Naive B cell (primary cell): ENCODE data around the gene TMEM150A. TPM values are rescaled to one million over a fixed set of nuclear protein-coding genes. Genes with fewer than 3 reads are reported as not detected.
"Not testable (repeated sequence)": the region's sequence is repeated elsewhere in the genome, so short reads cannot be mapped to it uniquely, and the experiment has no call there.

ENCODE experiments used
- ATAC-seq, 2 donors: fragments of 150-1000 bp; cut with Tn5 transposase; 2 replicates each; pipeline ENCODE4 v1.10.0; 2021; ENCODE audit warnings: low read depth in 2 of 2, mild to moderate bottlenecking in 2 of 2, moderate library complexity in 2 of 2
- DNase-seq: peaks from one replicate; pipeline ENCODE4 v3.0.0; 2022
- H3K27ac Mint-ChIP-seq, 6 donors: one replicate each; pipeline ENCODE4 v1.8.0; 2020 to 2022; ENCODE audit warnings: mild to moderate bottlenecking in 6 of 6, mixed read lengths in 6 of 6, moderate library complexity in 5 of 6, inconsistent platforms in 2 of 6
- H3K27me3 Mint-ChIP-seq, 3 donors: one replicate each; pipeline ENCODE4 v1.8.0; 2021 to 2022; ENCODE audit warnings: mixed read lengths in 3 of 3, mild to moderate bottlenecking in 1 of 3
- H3K36me3 Mint-ChIP-seq, 2 donors: one replicate each; pipeline ENCODE4 v1.8.0; 2020 to 2022; ENCODE audit warnings: mixed read lengths in 2 of 2, inconsistent platforms in 1 of 2, mild to moderate bottlenecking in 1 of 2
- H3K4me1 Mint-ChIP-seq, 3 donors: one replicate each; pipeline ENCODE4 v1.8.0; 2020 to 2022; ENCODE audit warnings: mixed read lengths in 3 of 3, inconsistent platforms in 1 of 3, mild to moderate bottlenecking in 1 of 3, moderate library complexity in 1 of 3
- H3K4me3 Mint-ChIP-seq, 8 donors: one replicate each; pipeline ENCODE4 v1.8.0; 2020 to 2022; ENCODE audit warnings: mild to moderate bottlenecking in 8 of 8, mixed read lengths in 8 of 8, moderate library complexity in 8 of 8, inconsistent platforms in 2 of 8
- H3K9me3 Mint-ChIP-seq, 7 donors: one replicate each; pipeline ENCODE4 v1.8.0; 2020 to 2022; ENCODE audit warnings: mixed read lengths in 7 of 7, mild to moderate bottlenecking in 5 of 7, inconsistent platforms in 2 of 7, moderate library complexity in 1 of 7
- polyA plus RNA-seq, 6 donors: library from polyadenylated mRNA; unstranded; fragments of 300-500 nt; fragmentation: Illumina TruSeq; gene quantifications; one replicate each; pipeline ENCODE4 v1.2.3, GENCODE V29; 2021; ENCODE audit warnings: low read depth in 6 of 6

TMEM150A gene
- polyA plus RNA-seq, 6 donors from 2014 or later = 11.8 to 25.0 (median 14.5) TPM

DNA sequence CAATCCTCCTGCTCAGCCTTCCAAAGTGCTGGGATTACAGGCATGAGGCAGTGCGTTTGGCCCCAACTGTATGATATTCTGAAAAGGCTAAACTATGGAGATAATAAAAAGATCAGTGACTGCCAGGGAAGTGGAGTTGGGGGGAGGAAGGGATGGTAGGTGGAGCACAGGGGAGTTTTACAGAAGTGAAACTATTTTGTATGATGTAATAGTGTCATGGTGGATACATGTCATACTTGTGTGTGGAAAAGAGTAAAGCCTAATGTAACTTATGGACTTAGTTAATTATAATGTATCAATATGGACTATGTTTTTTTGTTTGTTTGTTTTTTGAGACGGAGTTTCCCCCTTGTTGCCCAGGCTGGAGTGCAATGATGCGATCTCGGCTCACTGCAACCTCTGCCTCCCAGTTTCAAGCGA lies 38.3 kb downstream of the TMEM150A start:
- no peaks in the 10 kb centered on the region for H3K9me3 Mint-ChIP-seq
- peak overlapping the region in 6 of 8 donors; percentile 2 to 68 (median 30) for H3K4me3 Mint-ChIP-seq
- H3K4me1 Mint-ChIP-seq = peaks cover 16 to 44% (median 40%) of the 10 kb centered on the region in 3 donors
- no peaks in the 10 kb centered on the region for H3K27me3 Mint-ChIP-seq
- peak overlapping the region; percentile 6 to 85 (median 56) for H3K27ac Mint-ChIP-seq
- no peaks in the 10 kb centered on the region for H3K36me3 Mint-ChIP-seq
- peak; percentile 58 to 59 for ATAC-seq
- peak; percentile 62 for DNase-seq

DNA sequence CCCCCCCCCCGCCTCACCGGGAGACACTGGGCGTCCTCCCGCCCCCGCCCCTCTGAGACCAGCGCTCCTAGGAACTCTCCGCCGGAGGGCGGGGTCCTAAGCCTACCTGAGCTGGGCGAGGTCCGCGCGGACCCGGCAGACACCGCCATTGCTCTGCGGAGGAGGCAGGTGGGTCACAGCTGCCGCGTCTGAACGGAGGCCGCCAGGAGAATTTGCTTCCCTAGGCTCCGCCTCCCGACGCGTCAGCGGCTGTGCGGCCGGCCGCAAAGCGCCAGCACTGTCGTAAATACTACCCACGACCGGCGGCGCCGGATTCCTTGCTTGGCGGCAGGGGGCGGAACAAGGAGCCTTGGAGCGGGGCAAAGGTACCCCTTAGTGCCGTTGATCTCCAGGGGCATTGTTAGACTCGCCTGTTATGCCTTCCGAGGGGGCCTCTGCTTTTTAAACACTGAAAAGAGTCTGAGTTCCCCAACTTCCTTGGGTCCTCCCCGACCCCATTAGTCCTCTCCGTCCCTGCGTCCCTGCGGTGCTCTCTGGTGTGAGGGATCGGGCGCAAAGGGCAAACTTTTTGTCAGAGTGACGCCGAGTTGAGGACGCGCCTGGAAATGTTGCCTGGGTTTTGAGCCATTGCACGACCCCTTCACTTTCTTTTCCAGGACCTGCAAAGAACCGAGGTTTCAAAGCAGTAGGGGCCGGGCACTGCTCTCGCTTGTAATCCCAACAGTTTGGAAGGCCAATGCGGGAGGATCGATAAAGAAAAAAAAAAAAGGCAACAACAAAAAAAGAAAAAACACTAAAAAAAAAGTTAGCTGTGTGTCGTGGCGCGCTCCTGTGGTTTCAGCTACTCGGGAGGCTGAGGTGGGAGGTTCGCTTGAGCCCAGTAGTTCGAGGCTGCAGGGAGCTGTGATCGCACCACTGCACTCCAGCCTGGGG lies 41.0 kb downstream of the TMEM150A start, which contains the start of gene GGCX:
Gene GGCX (minus strand): TSS at position 214 of the 933 bp plus-strand sequence. CDS start 65 bp downstream, at position 149.
- H3K9me3 Mint-ChIP-seq = no peaks in the 10 kb centered on the region
- ATAC-seq = peak; percentile 90
- peak; percentile 88 for DNase-seq
- H3K27me3 Mint-ChIP-seq = no peaks in the 10 kb centered on the region
- H3K27ac Mint-ChIP-seq = peak within 1 kb of the TSS; percentile 92 to 98 (median 97)
- peaks cover 0 to under 1% of the 10 kb centered on the region in 2 donors for H3K36me3 Mint-ChIP-seq
- peak within 1 kb of the TSS; percentile 90 to 99 (median 98) for H3K4me3 Mint-ChIP-seq
- peaks cover 18 to 44% (median 40%) of the 10 kb centered on the region in 3 donors for H3K4me1 Mint-ChIP-seq

DNA sequence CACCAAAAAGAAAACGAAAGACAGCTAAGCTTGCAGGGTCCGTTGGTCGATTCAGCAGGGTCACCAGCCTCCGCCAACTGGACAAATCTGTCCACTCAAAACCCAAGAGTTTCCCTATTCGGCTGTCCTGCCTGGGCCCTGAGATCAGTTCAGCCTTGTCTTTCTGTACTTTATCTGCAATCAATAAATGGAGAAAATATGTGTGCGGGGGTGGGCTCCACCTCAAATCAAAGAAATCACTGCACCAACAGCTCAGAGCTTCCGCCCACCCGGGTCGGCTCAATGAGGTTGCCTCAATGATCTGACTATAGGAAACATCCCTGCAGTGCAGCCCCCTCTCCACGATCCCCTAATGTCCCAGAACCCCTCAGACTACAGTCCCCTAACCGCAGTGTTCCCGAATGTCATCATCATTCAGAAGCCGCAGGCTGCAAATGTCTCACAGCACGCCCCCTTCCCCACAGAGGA lies 41.7 kb downstream of the TMEM150A start:
- H3K4me1 Mint-ChIP-seq = peaks cover 18 to 44% (median 40%) of the 10 kb centered on the region in 3 donors
- H3K27ac Mint-ChIP-seq = peak overlapping the region; percentile 92 to 98 (median 97)
- peaks cover 0 to 5% of the 10 kb centered on the region in 2 donors for H3K36me3 Mint-ChIP-seq
- no peak for DNase-seq
- no peak for ATAC-seq
- no peaks in the 10 kb centered on the region for H3K27me3 Mint-ChIP-seq
- H3K4me3 Mint-ChIP-seq = peak overlapping the region; percentile 90 to 99 (median 98)
- H3K9me3 Mint-ChIP-seq = no peaks in the 10 kb centered on the region

DNA sequence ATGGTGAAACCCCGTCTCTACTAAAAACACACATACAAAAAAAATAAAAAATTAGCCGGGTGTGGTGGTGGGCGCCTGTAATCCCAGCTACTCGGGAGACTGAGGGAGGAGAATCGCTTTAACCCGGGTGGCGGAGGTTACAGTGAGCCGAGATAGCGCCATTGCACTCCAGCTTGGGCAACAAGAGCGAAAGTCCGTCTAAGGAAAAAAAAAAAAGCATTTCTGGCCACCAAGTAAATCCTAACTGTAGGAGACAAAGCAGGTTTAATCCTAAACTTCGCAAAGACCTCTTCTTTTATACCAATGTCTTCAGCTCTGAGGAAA lies 42.1 kb downstream of the TMEM150A start:
- H3K4me3 Mint-ChIP-seq = peak overlapping the region; percentile 90 to 99 (median 98)
- not testable (repeated sequence) for H3K36me3 Mint-ChIP-seq, H3K9me3 Mint-ChIP-seq, ATAC-seq, DNase-seq, H3K27me3 Mint-ChIP-seq
- peaks cover 18 to 44% (median 40%) of the 10 kb centered on the region in 3 donors for H3K4me1 Mint-ChIP-seq
- peak overlapping the region in 5 of 6 donors; percentile 59 to 93 (median 81) for H3K27ac Mint-ChIP-seq

DNA sequence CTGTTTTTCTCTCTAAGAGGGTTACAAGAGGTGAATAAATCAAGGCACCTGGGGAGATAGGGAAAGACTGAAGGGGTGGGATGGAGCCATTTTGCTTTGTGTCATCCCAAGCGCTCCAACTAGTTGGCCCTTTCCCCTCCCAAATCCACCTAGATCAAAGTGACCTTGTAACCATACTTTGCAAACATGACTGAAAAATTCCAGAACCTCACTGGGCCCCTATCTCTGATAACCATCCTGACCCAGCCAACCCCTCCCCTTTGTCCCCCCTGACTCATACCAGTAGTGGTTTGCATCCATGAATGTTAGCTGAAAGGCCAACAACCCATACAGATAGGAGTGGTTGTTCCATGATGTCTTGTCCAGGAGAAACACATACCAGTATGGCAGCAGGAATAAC lies 44.3 kb downstream of the TMEM150A start:
- peak overlapping the region in 2 of 8 donors; percentile 16 to 62 for H3K4me3 Mint-ChIP-seq
- peak overlapping the region in 1 of 6 donors; percentile 34 for H3K27ac Mint-ChIP-seq
- no peaks in the 10 kb centered on the region for H3K9me3 Mint-ChIP-seq
- peaks cover 5 to 8% of the 10 kb centered on the region in 2 donors for H3K36me3 Mint-ChIP-seq
- peaks cover 12 to 31% (median 31%) of the 10 kb centered on the region in 3 donors for H3K4me1 Mint-ChIP-seq
- H3K27me3 Mint-ChIP-seq = no peaks in the 10 kb centered on the region
- ATAC-seq (no peak), DNase-seq (no peak)

DNA sequence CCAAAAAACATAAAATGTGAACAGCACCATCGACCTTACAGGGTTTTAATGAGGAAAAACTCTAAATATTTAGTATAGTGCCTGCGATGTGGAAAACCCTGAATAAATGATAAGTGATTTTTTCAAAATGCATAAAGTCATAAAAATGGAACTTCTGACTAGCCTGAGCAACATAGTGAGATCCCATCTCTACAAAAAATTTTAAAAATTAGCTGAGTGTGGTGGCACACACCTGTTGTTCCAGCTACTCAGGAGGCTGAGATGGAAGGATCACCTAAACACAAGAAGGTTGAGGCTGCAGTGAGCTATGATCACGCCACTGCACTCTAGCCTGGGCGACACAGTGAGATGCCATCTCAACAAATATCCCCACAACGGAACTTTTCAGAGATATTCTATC lies 45.4 kb downstream of the TMEM150A start:
- H3K4me3 Mint-ChIP-seq = peak overlapping the region in 1 of 8 donors; percentile 62
- peaks cover 5 to 8% of the 10 kb centered on the region in 2 donors for H3K36me3 Mint-ChIP-seq
- DNase-seq (no peak), ATAC-seq (no peak)
- H3K9me3 Mint-ChIP-seq = no peaks in the 10 kb centered on the region
- peaks cover 15 to 29% (median 27%) of the 10 kb centered on the region in 3 donors for H3K4me1 Mint-ChIP-seq
- H3K27me3 Mint-ChIP-seq = no peaks in the 10 kb centered on the region
- no peak overlapping the region for H3K27ac Mint-ChIP-seq

DNA sequence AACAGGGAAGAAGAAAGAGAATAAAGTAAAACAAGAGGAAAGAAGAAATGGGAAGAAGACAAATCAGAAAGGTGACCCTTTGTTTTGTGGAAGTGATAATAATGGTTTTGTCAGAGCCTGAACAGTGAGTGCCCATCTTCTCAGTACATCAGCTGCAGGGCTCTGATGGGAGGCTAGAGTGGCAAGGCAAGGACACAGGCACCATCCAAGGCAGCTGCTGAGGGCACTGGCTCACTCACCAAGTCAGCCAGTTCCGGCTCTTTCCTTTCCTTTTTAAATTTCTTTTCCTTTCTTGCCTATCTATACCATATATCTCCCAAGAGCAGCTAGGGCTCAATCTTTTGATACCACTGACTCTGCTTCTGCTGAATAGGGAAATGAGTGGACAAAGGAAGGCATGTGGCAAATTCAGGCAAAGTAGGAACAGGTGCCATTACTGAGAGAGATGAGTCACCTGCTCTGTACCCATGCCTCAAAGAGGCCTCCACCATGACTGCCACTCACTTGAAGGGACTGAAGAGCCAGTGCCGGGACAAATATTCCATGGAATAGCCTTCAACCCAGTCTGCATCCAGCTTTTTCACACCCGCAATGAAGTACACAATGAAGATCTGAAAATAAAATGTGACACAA lies 47.4 kb downstream of the TMEM150A start:
- peak overlapping the region in 1 of 6 donors; percentile 83 for H3K27ac Mint-ChIP-seq
- no peaks in the 10 kb centered on the region for H3K27me3 Mint-ChIP-seq
- H3K36me3 Mint-ChIP-seq = peaks cover 5 to 8% of the 10 kb centered on the region in 2 donors
- peaks cover 8 to 21% (median 16%) of the 10 kb centered on the region in 3 donors for H3K4me1 Mint-ChIP-seq
- H3K9me3 Mint-ChIP-seq = no peaks in the 10 kb centered on the region
- DNase-seq (no peak), ATAC-seq (no peak)
- H3K4me3 Mint-ChIP-seq = peak overlapping the region in 1 of 8 donors; percentile 15

DNA sequence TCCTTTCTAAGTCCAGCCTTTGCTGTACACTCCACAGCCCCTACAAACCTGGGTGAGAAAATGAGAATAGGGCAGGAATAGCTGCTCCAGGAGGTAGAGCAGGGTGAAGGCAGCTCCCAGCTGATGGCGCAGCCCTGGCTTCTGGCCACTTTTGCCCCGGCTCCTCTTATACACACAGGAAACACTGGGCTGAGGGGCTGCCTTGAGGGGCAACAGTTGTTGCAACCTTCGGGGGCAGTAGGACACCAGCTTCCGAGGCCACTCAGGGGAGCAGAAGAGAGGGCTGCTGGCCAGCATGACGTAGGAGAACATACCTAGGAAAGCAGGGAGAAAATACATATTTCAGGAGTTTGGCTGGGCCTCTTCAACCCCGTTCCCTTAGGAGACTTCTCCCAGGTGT lies 49.3 kb downstream of the TMEM150A start:
- Mint-ChIP-seq H3K4me1 (peaks cover 6 to 12% (median 7%) of the 10 kb centered on the region in 3 donors), H3K27ac (peak overlapping the region in 1 of 6 donors; percentile 22), H3K27me3 (no peaks in the 10 kb centered on the region), H3K4me3 (no peak overlapping the region), H3K36me3 (peaks cover 5 to 8% of the 10 kb centered on the region in 2 donors), H3K9me3 (no peaks in the 10 kb centered on the region)
- ATAC-seq (no peak), DNase-seq (no peak)

DNA sequence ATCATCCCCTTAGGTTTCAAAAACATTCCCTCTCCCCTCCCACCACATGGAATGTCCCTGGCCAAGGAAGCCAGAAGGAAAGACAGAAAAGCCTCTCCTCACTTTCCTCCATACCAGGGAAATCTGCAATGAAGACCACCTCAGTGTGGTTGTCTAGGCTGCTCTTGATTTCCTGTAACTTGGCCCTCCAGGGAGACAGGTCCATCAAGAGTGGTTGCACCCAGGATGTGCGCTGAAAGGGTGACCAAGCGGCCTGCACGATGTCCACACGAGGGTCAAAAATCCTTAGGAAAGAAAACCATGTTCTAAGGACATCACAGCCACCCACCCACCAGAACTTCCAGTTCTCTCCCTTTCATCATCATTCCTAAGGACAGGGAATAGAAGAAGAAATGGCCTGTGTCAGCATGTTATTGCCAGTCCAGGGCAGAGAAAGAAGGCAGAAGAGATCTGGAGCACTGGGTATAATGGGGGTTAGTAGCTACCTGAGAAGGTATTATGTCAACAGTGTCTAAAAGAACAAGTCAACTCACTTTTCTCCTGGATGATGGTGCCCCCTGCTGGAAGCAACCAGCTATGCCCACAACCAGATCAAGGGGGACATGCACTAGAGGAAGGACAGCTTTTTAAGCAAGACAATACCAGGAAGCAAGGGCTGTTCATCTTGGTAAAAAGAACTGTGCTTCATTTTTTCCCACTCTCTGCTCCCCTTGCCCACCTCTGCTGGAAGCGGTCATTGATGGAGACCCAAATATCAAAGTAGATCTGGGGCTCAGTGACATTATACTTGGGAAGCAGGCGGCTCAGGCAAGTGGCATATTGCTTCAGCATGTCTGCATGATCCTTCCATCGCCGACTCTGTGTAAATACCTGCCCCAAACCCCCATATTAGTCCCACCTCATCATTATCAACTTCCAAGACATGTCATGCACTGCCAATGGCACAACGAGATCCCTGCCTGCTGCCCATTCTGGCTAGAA lies 50.5 kb downstream of the TMEM150A start:
- Mint-ChIP-seq H3K36me3 (peaks cover 5 to 8% of the 10 kb centered on the region in 2 donors), H3K27me3 (no peaks in the 10 kb centered on the region), H3K27ac (peak overlapping the region in 3 of 6 donors; percentile 32 to 57 (median 51)), H3K9me3 (no peaks in the 10 kb centered on the region), H3K4me3 (peak overlapping the region in 1 of 8 donors; percentile 33), H3K4me1 (peaks cover 6 to 12% (median 7%) of the 10 kb centered on the region in 3 donors)
- ATAC-seq (peak; percentile 97 to 100), DNase-seq (peak; percentile 86)

DNA sequence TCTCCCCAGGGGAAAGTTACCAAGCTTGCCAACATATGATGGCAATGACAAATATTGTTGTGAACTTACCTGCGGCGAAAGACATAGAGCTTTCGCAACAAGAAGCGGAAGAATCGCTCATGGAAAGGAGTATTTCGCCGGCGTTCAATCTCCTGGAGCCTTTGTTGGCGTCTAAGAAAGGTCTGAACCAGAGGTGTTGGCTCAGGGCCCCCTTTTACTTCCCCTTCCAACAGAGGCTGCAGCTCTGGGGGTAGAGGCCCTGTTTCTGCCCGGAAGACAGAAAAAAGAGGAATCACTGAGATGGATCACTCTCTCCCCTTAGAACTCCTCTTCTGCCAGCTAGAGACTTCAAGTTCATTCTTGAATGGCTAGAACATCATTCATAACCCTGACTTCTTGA lies 52.0 kb downstream of the TMEM150A start:
- Mint-ChIP-seq H3K27me3 (no peaks in the 10 kb centered on the region), H3K4me1 (peaks cover 6 to 12% (median 7%) of the 10 kb centered on the region in 3 donors), H3K9me3 (no peaks in the 10 kb centered on the region), H3K36me3 (peaks cover 0 to 8% of the 10 kb centered on the region in 2 donors), H3K4me3 (no peak overlapping the region), H3K27ac (peak overlapping the region in 2 of 6 donors; percentile 54 to 80)
- DNase-seq = no peak
- no peak for ATAC-seq

DNA sequence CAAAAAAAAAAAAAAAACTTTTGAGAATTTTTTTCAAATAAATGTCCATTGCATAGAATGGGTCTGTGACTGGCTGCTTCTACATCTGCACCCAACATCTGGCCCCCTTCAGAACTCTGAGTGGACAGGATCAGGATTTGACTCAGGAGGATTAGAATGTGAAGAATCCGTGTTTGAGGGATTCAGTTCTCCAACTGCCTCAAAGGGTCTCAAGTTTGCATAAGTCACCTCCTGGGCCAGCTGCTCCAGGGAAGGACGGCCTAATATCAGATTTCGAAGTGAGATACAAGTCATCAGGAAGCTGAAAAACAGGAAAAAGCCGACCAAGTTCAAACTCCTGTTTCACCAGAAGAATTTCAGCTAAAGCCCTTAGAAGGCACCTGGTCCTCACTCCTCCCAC lies 52.7 kb downstream of the TMEM150A start:
- Mint-ChIP-seq H3K27me3 (no peaks in the 10 kb centered on the region), H3K4me1 (peaks cover 6 to 12% (median 7%) of the 10 kb centered on the region in 3 donors), H3K4me3 (no peak overlapping the region), H3K27ac (no peak overlapping the region), H3K36me3 (peaks cover 0 to 4% of the 10 kb centered on the region in 2 donors), H3K9me3 (no peaks in the 10 kb centered on the region)
- no peak for ATAC-seq
- no peak for DNase-seq

DNA sequence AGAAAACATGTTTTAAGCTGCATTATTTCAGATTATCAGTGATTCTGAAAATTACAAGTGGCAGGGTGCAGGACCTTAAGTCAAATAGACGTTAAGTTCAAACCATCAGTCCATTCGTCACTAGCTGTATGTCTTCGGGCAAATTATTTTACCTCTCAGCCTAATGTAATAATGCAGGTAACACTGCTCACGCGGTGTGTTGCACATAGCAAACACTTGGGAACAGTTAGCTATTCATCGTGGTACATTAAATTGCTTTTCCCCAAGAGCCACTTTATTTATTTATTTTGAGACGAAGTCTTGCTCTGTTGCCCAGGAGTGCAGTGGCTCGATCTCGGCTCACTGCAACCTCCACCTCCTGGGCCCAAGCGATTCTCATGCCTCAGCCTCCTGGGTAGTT lies 53.4 kb downstream of the TMEM150A start:
- Mint-ChIP-seq H3K4me3 (no peak overlapping the region), H3K9me3 (no peaks in the 10 kb centered on the region), H3K4me1 (peaks cover 9 to 12% (median 10%) of the 10 kb centered on the region in 3 donors), H3K27me3 (no peaks in the 10 kb centered on the region), H3K36me3 (peaks cover 0 to 5% of the 10 kb centered on the region in 2 donors), H3K27ac (peak overlapping the region in 1 of 6 donors; percentile 60)
- DNase-seq (no peak), ATAC-seq (no peak)
